CD14-positive monocyte (primary cell): ENCODE measurements around the gene LCN9. TPM values are rescaled to one million over a fixed set of nuclear protein-coding genes. Genes with fewer than 3 reads are reported as not detected.

Source experiments
- DNase-seq, 3 donors: peaks; one replicate each; pipeline ENCODE4 v3.0.0-alpha.2; 2011 to 2022
- H2AFZ ChIP-seq: 2 replicates; pipeline ENCODE4 v1.6.0; 2012; ENCODE audit warnings: mild to moderate bottlenecking, low read depth, low read length, inconsistent platforms; ENCODE audit not compliant: insufficient read depth, poor library complexity, severe bottlenecking
- H3K27ac ChIP-seq, 2 donors: 1 replicate in 1 of 2; 2 replicates in 1 of 2; pipeline ENCODE4 v1.5.1; 2012 to 2013; ENCODE audit warnings: low read length in 2 of 2, control low read depth in 1 of 2, inconsistent platforms in 1 of 2, low read depth in 1 of 2, mild to moderate bottlenecking in 1 of 2
- H3K27me3 ChIP-seq, 2 donors: one replicate each; pipeline versions ENCODE4 v1.6.0 to v1.6.1; 2011 to 2013; ENCODE audit warnings: low read length in 2 of 2; ENCODE audit not compliant: control insufficient read depth in 2 of 2, insufficient read depth in 2 of 2
- H3K36me3 ChIP-seq, 2 donors: replicated peaks in 1 of 2; 1 replicate in 1 of 2; 2 replicates in 1 of 2; pipeline versions ENCODE4 v1.5.1 to v1.6.1; 2012 to 2013; ENCODE audit warnings: low read length in 2 of 2, control low read depth in 1 of 2, inconsistent platforms in 1 of 2, mild to moderate bottlenecking in 1 of 2; ENCODE audit not compliant: insufficient read depth in 2 of 2, control insufficient read depth in 1 of 2
- H3K4me1 ChIP-seq, 2 donors: 1 replicate in 1 of 2; 2 replicates in 1 of 2; pipeline versions ENCODE4 v1.5.1 to v1.6.1; 2012 to 2013; ENCODE audit warnings: low read length in 2 of 2, control low read depth in 1 of 2, inconsistent platforms in 1 of 2, mild to moderate bottlenecking in 1 of 2, moderate library complexity in 1 of 2; ENCODE audit not compliant: insufficient read depth in 2 of 2, control insufficient read depth in 1 of 2
- H3K4me2 ChIP-seq: replicated peaks from 2 replicates; pipeline ENCODE3; 2012; ENCODE audit warnings: low read length, moderate library complexity, mild to moderate bottlenecking; ENCODE audit not compliant: poor library complexity, severe bottlenecking; ENCODE audit errors: extremely low read depth
- H3K4me3 ChIP-seq, 3 experiments: fragments of 200-600 bp in 1 of 3; sonication (generic) in 1 of 3; replicated peaks in 1 of 3; 1 replicate in 2 of 3; 2 replicates in 1 of 3; pipeline ENCODE4 v1.5.1; 2011 to 2013; ENCODE audit warnings: low read length in 3 of 3, mild to moderate bottlenecking in 3 of 3, control low read depth in 2 of 3, low read depth in 2 of 3, inconsistent platforms in 1 of 3, moderate library complexity in 1 of 3
- H3K79me2 ChIP-seq: 2 replicates; pipeline ENCODE4 v1.6.0; 2012; ENCODE audit warnings: mild to moderate bottlenecking, control low read depth, inconsistent platforms, low read length, moderate library complexity; ENCODE audit not compliant: insufficient read depth
- H3K9ac ChIP-seq: 2 replicates; pipeline ENCODE4 v1.6.0; 2017; ENCODE audit warnings: low read length, mild to moderate bottlenecking; ENCODE audit not compliant: insufficient read depth, poor library complexity, severe bottlenecking
- H3K9me3 ChIP-seq, 2 donors: replicated peaks in 1 of 2; 1 replicate in 1 of 2; 2 replicates in 1 of 2; pipeline versions ENCODE4 v1.5.1 to v1.6.1; 2012 to 2013; ENCODE audit warnings: low read length in 2 of 2, control low read depth in 1 of 2; ENCODE audit not compliant: control insufficient read depth in 1 of 2, insufficient read depth in 1 of 2
- H4K20me1 ChIP-seq: 2 replicates; pipeline ENCODE4 v1.6.0; 2012; ENCODE audit warnings: mild to moderate bottlenecking, low read length, control low read depth, moderate library complexity; ENCODE audit not compliant: insufficient read depth
- H3K27ac Mint-ChIP-seq, 7 donors: one replicate each; pipeline ENCODE4 v1.8.0; 2020; ENCODE audit warnings: mild to moderate bottlenecking in 7 of 7, mixed read lengths in 7 of 7, moderate library complexity in 6 of 7, inconsistent platforms in 2 of 7
- H3K27me3 Mint-ChIP-seq, 3 donors: one replicate each; pipeline ENCODE4 v1.8.0; 2021 to 2022; ENCODE audit warnings: low read depth in 3 of 3, mild to moderate bottlenecking in 3 of 3, mixed read lengths in 3 of 3, moderate library complexity in 3 of 3, inconsistent platforms in 1 of 3
- H3K36me3 Mint-ChIP-seq, 2 donors: one replicate each; pipeline ENCODE4 v1.8.0; 2020; ENCODE audit warnings: mixed read lengths in 2 of 2, inconsistent platforms in 1 of 2, mild to moderate bottlenecking in 1 of 2
- H3K4me1 Mint-ChIP-seq: one replicate; pipeline ENCODE4 v1.8.0; 2020; ENCODE audit warnings: mild to moderate bottlenecking, mixed read lengths
- H3K4me3 Mint-ChIP-seq, 2 donors: one replicate each; pipeline ENCODE4 v1.8.0; 2020; ENCODE audit warnings: mild to moderate bottlenecking in 2 of 2, mixed read lengths in 2 of 2, moderate library complexity in 1 of 2
- H3K9me3 Mint-ChIP-seq, 7 donors: one replicate each; pipeline ENCODE4 v1.8.0; 2020 to 2022; ENCODE audit warnings: mixed read lengths in 7 of 7, mild to moderate bottlenecking in 6 of 7, moderate library complexity in 6 of 7, inconsistent platforms in 2 of 7
- CTCF ChIP-seq: fragments of 200-600 bp; IDR thresholded peaks from one replicate; pipeline ENCODE4 v1.8.0; 2022; ENCODE audit warnings: antibody characterized with exemption, mild to moderate bottlenecking
- WGBS: methylation state at CpG from one replicate; pipeline ENCODE4 v1.1.5; 2013; ENCODE audit warnings: missing lambda C conversion rate; ENCODE audit not compliant: insufficient coverage; 5-methylcytosine and 5-hydroxymethylcytosine counted together
- intact Hi-C, 2 donors: fragments of 100-400 bp; cut with micrococcal nuclease; formaldehyde crosslinking; loops; one replicate each; pipeline versions ENCODE4 v1.15.0 to v1.15.1; 2023
- polyA plus RNA-seq, 3 donors: library from polyadenylated mRNA; depleted of rRNA in 1 of 3; unstranded in 2 of 3; stranded (reverse) in 1 of 3; fragments of 300-500 nt in 2 of 3; fragments of >200 nt in 1 of 3; fragmentation: Illumina TruSeq in 2 of 3; gene quantifications; 1 replicate in 2 of 3; 2 replicates in 1 of 3; pipeline ENCODE4 v1.2.3, GENCODE V29; 2012 to 2021

LCN9 gene
- polyA plus RNA-seq, 3 donors, result not detected

DNA sequence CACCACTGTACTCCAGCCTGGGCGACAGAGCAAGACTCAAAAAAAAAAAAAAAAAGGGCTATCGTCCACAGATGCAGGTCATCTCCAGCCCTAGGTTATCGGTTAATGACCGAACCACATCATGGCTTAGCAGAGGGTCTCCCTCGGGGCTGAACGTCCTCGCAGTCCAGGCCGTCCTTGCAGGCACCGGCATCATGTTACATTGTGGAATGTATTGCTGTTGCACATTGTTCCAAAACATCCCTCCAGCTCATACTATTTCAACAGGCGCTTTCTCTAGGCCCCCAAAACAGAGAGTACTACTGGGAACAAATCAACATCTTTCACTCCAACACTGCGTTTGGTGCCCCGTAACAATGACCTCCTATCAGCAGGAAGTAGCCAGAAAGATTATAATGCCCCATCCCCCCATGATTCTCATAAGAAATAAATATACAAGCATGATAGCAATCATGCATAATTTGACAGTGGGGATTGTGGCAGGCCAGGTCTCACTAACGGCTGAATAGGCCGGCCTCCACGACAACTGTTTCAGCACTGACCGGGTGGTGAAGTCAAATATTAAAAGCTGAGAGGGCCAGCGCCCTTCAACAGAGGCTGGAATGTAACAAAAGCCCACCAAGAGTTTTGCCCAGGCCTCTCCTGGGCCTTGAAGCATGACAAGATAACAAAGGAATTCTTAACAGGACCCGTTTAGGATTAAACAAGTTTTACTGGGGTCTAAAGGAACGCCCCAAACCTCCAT, 1.1 kb upstream of the LCN9 start:
- no peaks in the 10 kb centered on the region for H3K79me2 ChIP-seq
- Mint-ChIP-seq H3K27ac (no peak overlapping the region), H3K4me1 (no peaks in the 10 kb centered on the region), H3K4me3 (no peak overlapping the region), H3K27me3 (peaks cover 0 to 8% (median 4%) of the 10 kb centered on the region in 3 donors), H3K9me3 (no peaks in the 10 kb centered on the region), H3K36me3 (no peaks in the 10 kb centered on the region)
- intact Hi-C loops, result no loop called here
- no peak overlapping the region for H3K9ac ChIP-seq
- H3K4me3 ChIP-seq, result no peak overlapping the region
- no peaks in the 10 kb centered on the region for H3K27me3 ChIP-seq
- no peaks in the 10 kb centered on the region for H3K36me3 ChIP-seq
- no peak overlapping the region for H3K27ac ChIP-seq
- no peak for TF ChIP-seq CTCF
- 97% methylated on average over 7 of the region's 19 CpGs for WGBS
- no peaks in the 10 kb centered on the region for H4K20me1 ChIP-seq
- H2AFZ ChIP-seq, result no peak overlapping the region
- DNase-seq, result no peak
- no peaks in the 10 kb centered on the region for H3K4me1 ChIP-seq
- no peaks in the 10 kb centered on the region for H3K9me3 ChIP-seq
- H3K4me2 ChIP-seq, result no peak overlapping the region

GRCh38 chr9:135663451-135663770, 302 bp downstream of the LCN9 start:
- H3K4me3 ChIP-seq, result no peak overlapping the region
- Mint-ChIP-seq H3K27ac (no peak overlapping the region), H3K4me1 (no peaks in the 10 kb centered on the region), H3K4me3 (no peak overlapping the region), H3K27me3 (peaks cover 2 to 8% (median 3%) of the 10 kb centered on the region in 3 donors), H3K36me3 (no peaks in the 10 kb centered on the region), H3K9me3 (no peaks in the 10 kb centered on the region)
- WGBS, result 57% methylated on average over 3 of the region's 3 CpGs
- no peak overlapping the region for H3K9ac ChIP-seq
- intact Hi-C loops, result no loop called here
- no peaks in the 10 kb centered on the region for H3K9me3 ChIP-seq
- H3K27me3 ChIP-seq, result no peaks in the 10 kb centered on the region
- no peaks in the 10 kb centered on the region for H3K79me2 ChIP-seq
- DNase-seq, result no peak
- no peaks in the 10 kb centered on the region for H3K36me3 ChIP-seq
- no peak overlapping the region for H2AFZ ChIP-seq
- no peak overlapping the region for H3K4me2 ChIP-seq
- H3K27ac ChIP-seq, result no peak overlapping the region
- H4K20me1 ChIP-seq, result no peaks in the 10 kb centered on the region
- TF ChIP-seq CTCF, result no peak
- H3K4me1 ChIP-seq, result no peaks in the 10 kb centered on the region
